Parathyroid adenoma (tissue), 2 donors: ENCODE data around the gene ZCRB1.

Experiments used
- H2AFZ ChIP-seq: fragments of 300-600 bp; sonication (generic); one replicate; pipeline ENCODE4 v1.7.0; 2017; ENCODE audit warnings: antibody characterized with exemption, mild to moderate bottlenecking
- H3K27ac ChIP-seq: fragments of 300-600 bp; sonication (generic); one replicate; pipeline ENCODE4 v1.7.0; 2017
- H3K27me3 ChIP-seq: fragments of 300-600 bp; sonication (generic); one replicate; pipeline ENCODE4 v1.7.0; 2017; ENCODE audit warnings: low read length; ENCODE audit not compliant: control insufficient read depth, insufficient read depth
- H3K36me3 ChIP-seq: fragments of 300-600 bp; sonication (generic); one replicate; pipeline ENCODE4 v1.7.0; 2017; ENCODE audit warnings: low read length; ENCODE audit not compliant: control insufficient read depth, insufficient read depth
- H3K4me1 ChIP-seq: fragments of 300-600 bp; sonication (generic); one replicate; pipeline ENCODE4 v1.7.0; 2017; ENCODE audit warnings: control low read depth
- H3K4me2 ChIP-seq: fragments of 300-600 bp; sonication (generic); one replicate; pipeline ENCODE4 v1.7.0; 2017; ENCODE audit warnings: low read length
- H3K4me3 ChIP-seq: fragments of 300-600 bp; sonication (generic); one replicate; pipeline ENCODE4 v1.7.0; 2017; ENCODE audit warnings: low read depth, low read length
- H3K79me2 ChIP-seq: fragments of 300-600 bp; sonication (generic); one replicate; pipeline ENCODE4 v1.7.0; 2017; ENCODE audit warnings: control low read depth
- H3K9ac ChIP-seq: fragments of 300-600 bp; sonication (generic); one replicate; pipeline ENCODE4 v1.7.0; 2017; ENCODE audit warnings: mild to moderate bottlenecking
- H3K9me3 ChIP-seq: fragments of 300-600 bp; sonication (generic); one replicate; pipeline ENCODE4 v1.7.0; 2017; ENCODE audit warnings: low read length; ENCODE audit not compliant: control insufficient read depth
- TF ChIP-seq, protein P1 (sequence below): fragments of 300-600 bp; sonication (generic); IDR thresholded peaks from one replicate; pipeline ENCODE4 v1.7.0; 2017; ENCODE audit warnings: antibody characterized with exemption, mild to moderate bottlenecking
- donor health status: primary hyperparathyroidism.

ZCRB1 gene

GRCh38 chr12:42284876-42285275 lies 41.0 kb downstream of the ZCRB1 start:
- Histone ChIP-seq H3K9ac (no peak overlapping the region), H3K4me2 (no peak overlapping the region), H3K36me3 (no peaks in the 10 kb centered on the region), H3K27me3 (no peaks in the 10 kb centered on the region), H3K79me2 (no peaks in the 10 kb centered on the region), H3K4me1 (no peaks in the 10 kb centered on the region), H3K27ac (no peak overlapping the region), H3K4me3 (no peak overlapping the region), H3K9me3 (no peaks in the 10 kb centered on the region), H2AFZ (no peak overlapping the region)
- TF ChIP-seq, protein P1, sequence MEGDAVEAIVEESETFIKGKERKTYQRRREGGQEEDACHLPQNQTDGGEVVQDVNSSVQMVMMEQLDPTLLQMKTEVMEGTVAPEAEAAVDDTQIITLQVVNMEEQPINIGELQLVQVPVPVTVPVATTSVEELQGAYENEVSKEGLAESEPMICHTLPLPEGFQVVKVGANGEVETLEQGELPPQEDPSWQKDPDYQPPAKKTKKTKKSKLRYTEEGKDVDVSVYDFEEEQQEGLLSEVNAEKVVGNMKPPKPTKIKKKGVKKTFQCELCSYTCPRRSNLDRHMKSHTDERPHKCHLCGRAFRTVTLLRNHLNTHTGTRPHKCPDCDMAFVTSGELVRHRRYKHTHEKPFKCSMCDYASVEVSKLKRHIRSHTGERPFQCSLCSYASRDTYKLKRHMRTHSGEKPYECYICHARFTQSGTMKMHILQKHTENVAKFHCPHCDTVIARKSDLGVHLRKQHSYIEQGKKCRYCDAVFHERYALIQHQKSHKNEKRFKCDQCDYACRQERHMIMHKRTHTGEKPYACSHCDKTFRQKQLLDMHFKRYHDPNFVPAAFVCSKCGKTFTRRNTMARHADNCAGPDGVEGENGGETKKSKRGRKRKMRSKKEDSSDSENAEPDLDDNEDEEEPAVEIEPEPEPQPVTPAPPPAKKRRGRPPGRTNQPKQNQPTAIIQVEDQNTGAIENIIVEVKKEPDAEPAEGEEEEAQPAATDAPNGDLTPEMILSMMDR, result no peak

GRCh38 chr12:42284157-42284556 lies 41.7 kb downstream of the ZCRB1 start:
- Histone ChIP-seq H3K9ac (no peak overlapping the region), H3K79me2 (no peaks in the 10 kb centered on the region), H2AFZ (no peak overlapping the region), H3K27me3 (no peaks in the 10 kb centered on the region), H3K4me2 (no peak overlapping the region), H3K9me3 (no peaks in the 10 kb centered on the region), H3K4me1 (no peaks in the 10 kb centered on the region), H3K4me3 (no peak overlapping the region), H3K27ac (no peak overlapping the region), H3K36me3 (no peaks in the 10 kb centered on the region)
- TF ChIP-seq, protein P1, result no peak

DNA sequence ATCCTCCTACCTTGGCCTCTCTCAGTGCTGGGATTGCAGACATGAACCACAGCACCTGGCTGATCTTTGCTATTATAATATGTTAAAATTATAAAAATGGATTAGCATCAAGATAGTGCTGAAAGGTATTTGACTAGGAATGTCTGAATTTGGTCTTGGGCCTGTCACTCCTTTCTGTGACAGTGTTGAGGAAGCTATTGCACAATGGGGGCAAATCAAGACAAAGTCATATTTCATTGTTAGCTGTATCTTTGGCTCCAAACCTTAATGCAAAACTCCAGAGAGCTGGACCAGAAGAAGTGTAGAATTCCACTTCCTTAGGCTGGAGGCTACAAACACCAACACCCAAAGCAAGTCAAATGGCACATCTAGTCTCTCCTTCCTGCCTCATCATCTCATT lies 42.2 kb downstream of the ZCRB1 start:
- no peak overlapping the region for H3K4me2 ChIP-seq
- no peaks in the 10 kb centered on the region for H3K4me1 ChIP-seq
- TF ChIP-seq, protein P1, result no peak
- no peak overlapping the region for H3K9ac ChIP-seq
- no peaks in the 10 kb centered on the region for H3K36me3 ChIP-seq
- H3K9me3 ChIP-seq, result no peaks in the 10 kb centered on the region
- H3K27me3 ChIP-seq, result no peaks in the 10 kb centered on the region
- no peak overlapping the region for H2AFZ ChIP-seq
- no peak overlapping the region for H3K4me3 ChIP-seq
- H3K79me2 ChIP-seq, result no peaks in the 10 kb centered on the region
- H3K27ac ChIP-seq, result no peak overlapping the region

GRCh38 chr12:42282294-42282693 lies 43.6 kb downstream of the ZCRB1 start:
- no peak overlapping the region for H3K9ac ChIP-seq
- H3K27ac ChIP-seq, result no peak overlapping the region
- H3K4me1 ChIP-seq, result no peaks in the 10 kb centered on the region
- no peak overlapping the region for H2AFZ ChIP-seq
- H3K4me3 ChIP-seq, result no peak overlapping the region
- TF ChIP-seq, protein P1, result no peak
- no peaks in the 10 kb centered on the region for H3K36me3 ChIP-seq
- no peaks in the 10 kb centered on the region for H3K79me2 ChIP-seq
- no peak overlapping the region for H3K4me2 ChIP-seq
- H3K27me3 ChIP-seq, result no peaks in the 10 kb centered on the region
- H3K9me3 ChIP-seq, result no peaks in the 10 kb centered on the region

- no peak overlapping the region for H3K27ac ChIP-seq
- no peaks in the 10 kb centered on the region for H3K79me2 ChIP-seq
- TF ChIP-seq, protein P1, result no peak
- no peaks in the 10 kb centered on the region for H3K27me3 ChIP-seq
- H3K4me1 ChIP-seq, result no peaks in the 10 kb centered on the region
- no peak overlapping the region for H3K4me3 ChIP-seq
- H3K36me3 ChIP-seq, result no peaks in the 10 kb centered on the region
- H2AFZ ChIP-seq, result no peak overlapping the region
- H3K9me3 ChIP-seq, result no peaks in the 10 kb centered on the region
- H3K4me2 ChIP-seq, result no peak overlapping the region
- H3K9ac ChIP-seq, result no peak overlapping the region
These were observed 44.0 kb downstream of the ZCRB1 start for GRCh38 chr12:42281844-42282243.
